Measurements from ENCODE around the gene HNRNPA0. TPM values are rescaled to one million over a fixed set of nuclear protein-coding genes. Genes with fewer than 3 reads are reported as not detected.

HNRNPA0 gene
- total RNA-seq, 2 experiments from 2014 or later = 26.0 to 34.0 TPM

DNA sequence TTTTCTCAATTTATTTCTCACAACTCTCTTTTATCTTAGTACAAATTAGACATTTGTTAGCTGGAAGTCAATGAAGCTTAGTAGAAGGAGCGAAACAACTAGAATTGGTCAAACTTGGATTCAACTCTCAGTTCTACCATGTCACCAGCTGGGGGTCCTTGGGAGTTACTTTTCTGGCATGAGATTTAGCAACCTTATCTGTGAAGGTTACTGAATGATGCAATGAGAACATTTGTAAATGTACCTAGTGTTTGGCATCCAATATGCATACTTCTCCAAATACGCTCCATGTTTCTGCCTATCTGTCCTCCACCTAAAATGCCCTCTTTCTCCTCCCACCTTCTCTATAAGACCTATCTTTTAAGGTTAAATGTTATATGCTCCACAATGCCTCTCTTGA is 6.3 kb downstream of the HNRNPA0 start:
- ATAC-seq (no peak), DNase-seq (no peak)
- Mint-ChIP-seq H3K9me3 (ENCODE audit: low read depth) (no peaks in the 10 kb centered on the region), H3K27ac (no peak overlapping the region), H3K36me3 (peaks cover 23% of the 10 kb centered on the region), H3K4me1 (peaks cover 21% of the 10 kb centered on the region), H3K4me3 (no peak overlapping the region), H3K27me3 (no peaks in the 10 kb centered on the region)
- CTCF ChIA-PET = interaction anchor here (1.6 to 10.4 kb wide), 3 partner anchors 81 to 119 kb away, joined by 4 to 122 read pairs (median 12); no protein-coding TSS in a partner anchor

DNA sequence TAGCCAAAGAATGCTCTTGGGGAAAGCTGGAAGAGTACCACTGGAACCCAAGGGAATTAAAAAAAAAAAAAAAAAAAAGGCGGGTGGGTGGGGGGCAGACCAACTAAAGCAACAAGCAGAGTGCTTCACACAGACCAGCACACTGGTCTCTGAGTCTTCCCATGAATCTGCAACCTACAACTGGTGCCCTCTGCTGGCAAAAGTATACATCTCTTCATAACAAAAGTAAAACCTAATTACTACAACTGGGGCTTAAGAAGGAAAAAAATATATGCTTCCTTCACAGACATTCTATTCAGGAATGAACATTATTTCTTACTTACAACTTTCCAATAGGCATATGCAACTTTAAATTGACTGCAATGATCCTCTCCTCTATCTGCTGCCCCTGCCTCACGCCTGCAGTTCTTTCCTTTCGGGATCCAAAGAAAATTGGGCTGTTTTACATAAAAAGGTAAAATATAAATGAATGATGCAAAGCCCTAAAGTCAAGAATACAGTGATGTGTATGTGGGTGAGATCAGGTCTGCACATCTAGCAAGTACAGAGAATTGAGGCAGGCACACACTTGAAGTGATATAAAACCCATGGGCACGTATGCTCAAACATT is 11.0 kb downstream of the HNRNPA0 start:
- no peak overlapping the region for H3K4me3 Mint-ChIP-seq
- peak; percentile 72 for DNase-seq
- H3K27ac Mint-ChIP-seq = no peak overlapping the region
- CTCF ChIA-PET = interaction anchor here (0.6 to 10.4 kb wide), 23 partner anchors 8 to 314 kb away, joined by 3 to 163 read pairs (median 5); partner anchors contain the start of gene HNRNPA0
- no peaks in the 10 kb centered on the region for H3K36me3 Mint-ChIP-seq
- no peaks in the 10 kb centered on the region for H3K9me3 Mint-ChIP-seq (ENCODE audit: low read depth)
- peaks cover 6% of the 10 kb centered on the region for H3K4me1 Mint-ChIP-seq
- no peaks in the 10 kb centered on the region for H3K27me3 Mint-ChIP-seq
- peak; percentile 86 for ATAC-seq

DNA sequence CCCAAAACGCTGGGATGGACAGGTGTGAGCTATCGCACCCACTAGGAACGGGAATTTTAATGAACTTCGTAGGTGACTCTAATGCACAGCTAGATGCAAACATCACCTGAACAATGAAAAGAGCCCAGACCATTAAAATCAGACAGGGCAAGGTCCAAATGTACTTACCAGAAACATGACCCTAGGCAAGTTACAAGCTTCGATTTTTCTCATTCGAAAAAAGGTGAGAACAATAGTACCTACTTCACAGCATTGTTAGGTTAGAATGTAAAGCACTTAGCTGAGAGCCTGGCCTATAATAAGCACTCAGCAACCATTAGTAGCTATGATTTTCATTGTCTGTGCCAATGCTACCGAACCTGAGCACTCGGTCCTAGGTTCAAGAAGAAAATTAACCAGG is 12.4 kb downstream of the HNRNPA0 start:
- Mint-ChIP-seq H3K4me1 (peaks cover 6% of the 10 kb centered on the region), H3K9me3 (ENCODE audit: low read depth) (no peaks in the 10 kb centered on the region), H3K27me3 (no peaks in the 10 kb centered on the region), H3K27ac (no peak overlapping the region), H3K36me3 (peaks cover 5% of the 10 kb centered on the region), H3K4me3 (no peak overlapping the region)
- CTCF ChIA-PET = interaction anchor here (0.9 to 10.4 kb wide), 18 partner anchors 10 to 392 kb away, joined by 3 to 163 read pairs (median 10); partner anchors contain the start of gene HNRNPA0
- ATAC-seq (no peak), DNase-seq (no peak)

DNA sequence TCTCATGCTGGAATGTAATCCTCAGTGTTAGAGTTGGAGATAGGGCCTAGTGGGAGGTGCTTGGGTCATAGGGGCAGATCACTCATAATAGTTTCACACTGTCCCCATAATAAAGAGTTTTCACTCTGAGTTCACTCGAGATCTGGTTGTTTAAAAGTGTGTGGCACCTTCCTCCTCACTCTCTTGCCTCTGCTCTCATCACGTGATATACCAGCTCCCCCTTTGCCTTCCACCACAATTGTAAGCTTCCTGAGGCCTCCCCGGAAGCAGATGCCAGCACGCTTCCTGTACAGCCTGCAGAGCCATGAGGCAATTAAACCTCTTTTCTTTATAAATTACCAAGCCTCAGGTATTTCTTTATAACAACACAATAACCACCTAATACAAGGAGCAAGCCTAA is 14.4 kb downstream of the HNRNPA0 start:
- Mint-ChIP-seq H3K4me3 (no peak overlapping the region), H3K4me1 (peaks cover 6% of the 10 kb centered on the region), H3K36me3 (peaks cover 5% of the 10 kb centered on the region), H3K27me3 (no peaks in the 10 kb centered on the region), H3K27ac (no peak overlapping the region), H3K9me3 (ENCODE audit: low read depth) (no peaks in the 10 kb centered on the region)
- no peak for ATAC-seq
- CTCF ChIA-PET = interaction anchor here (1.2 to 10.4 kb wide), 4 partner anchors 11 to 110 kb away, joined by 3 to 163 read pairs (median 72); no protein-coding TSS in a partner anchor
- DNase-seq = no peak

DNA sequence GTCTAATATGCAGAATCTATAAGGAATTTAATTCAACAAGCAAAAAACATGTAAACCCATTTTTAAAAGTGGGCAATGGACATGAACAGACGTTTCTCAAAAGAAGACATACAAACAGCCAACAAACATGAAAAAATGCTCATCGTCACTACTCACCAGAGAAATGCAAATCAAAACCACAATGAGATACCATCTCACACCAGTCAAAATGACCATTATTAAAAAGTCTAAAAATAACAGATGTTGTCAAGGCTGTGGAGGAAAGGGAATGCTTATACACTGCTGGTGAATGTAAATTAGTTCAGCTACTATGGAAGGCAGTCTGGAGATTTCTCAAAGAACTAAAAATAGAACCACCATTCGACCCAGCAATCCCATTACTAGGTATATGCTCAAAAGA is 15.2 kb downstream of the HNRNPA0 start:
- Mint-ChIP-seq H3K27me3 (no peaks in the 10 kb centered on the region), H3K4me1 (peaks cover 6% of the 10 kb centered on the region), H3K9me3 (ENCODE audit: low read depth) (no peaks in the 10 kb centered on the region), H3K27ac (no peak overlapping the region), H3K4me3 (no peak overlapping the region), H3K36me3 (peaks cover 5% of the 10 kb centered on the region)
- no peak for DNase-seq
- ATAC-seq = no peak
- CTCF ChIA-PET = interaction anchor here (5.3 to 10.4 kb wide), 3 partner anchors 13 to 110 kb away, joined by 21 to 163 read pairs (median 122); no protein-coding TSS in a partner anchor

DNA sequence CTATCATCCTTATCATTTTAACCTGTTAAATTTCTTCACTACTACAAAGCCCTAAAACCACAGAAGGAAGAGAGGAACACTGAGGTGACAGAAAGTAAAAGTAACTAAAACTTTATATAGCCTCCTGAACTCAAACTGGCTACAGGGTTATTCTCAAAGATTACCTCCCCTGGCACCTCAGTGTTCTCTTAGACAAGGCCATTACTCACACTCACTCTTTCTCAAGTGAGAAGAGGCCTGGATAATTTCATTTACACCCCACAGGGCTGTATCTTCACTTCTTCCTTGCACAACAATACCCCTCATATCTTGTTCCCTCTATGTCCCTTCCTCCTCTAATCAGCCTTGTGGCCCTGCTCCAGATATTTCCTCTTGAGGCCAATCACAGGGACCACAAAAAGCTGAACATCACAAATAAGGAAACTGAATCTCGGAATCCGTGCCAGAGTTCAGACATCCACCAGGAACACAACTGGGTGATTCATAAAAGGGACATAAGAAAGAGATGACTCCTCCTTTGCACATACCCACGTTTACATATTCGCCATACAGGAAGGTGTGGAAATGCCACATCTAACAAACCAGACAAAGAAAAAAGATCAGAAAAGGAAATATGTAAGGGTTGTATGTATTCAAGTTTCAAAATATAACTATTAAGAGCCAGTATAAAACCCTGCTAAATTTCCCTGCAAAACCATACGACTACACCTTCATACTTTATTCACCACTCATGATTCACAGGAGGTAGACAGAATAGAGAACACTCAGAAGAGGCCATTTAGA is 16.6 kb downstream of the HNRNPA0 start:
- Mint-ChIP-seq H3K27me3 (no peaks in the 10 kb centered on the region), H3K4me1 (peaks cover 6% of the 10 kb centered on the region), H3K4me3 (no peak overlapping the region), H3K36me3 (peaks cover 5% of the 10 kb centered on the region), H3K27ac (peak overlapping the region; percentile 62), H3K9me3 (ENCODE audit: low read depth) (no peaks in the 10 kb centered on the region)
- ATAC-seq (no peak), DNase-seq (no peak)
- CTCF ChIA-PET = interaction anchor here (1.7 to 5.3 kb wide), 6 partner anchors 14 to 108 kb away, joined by 4 to 43 read pairs (median 14); partner anchors contain the start of gene HNRNPA0

DNA sequence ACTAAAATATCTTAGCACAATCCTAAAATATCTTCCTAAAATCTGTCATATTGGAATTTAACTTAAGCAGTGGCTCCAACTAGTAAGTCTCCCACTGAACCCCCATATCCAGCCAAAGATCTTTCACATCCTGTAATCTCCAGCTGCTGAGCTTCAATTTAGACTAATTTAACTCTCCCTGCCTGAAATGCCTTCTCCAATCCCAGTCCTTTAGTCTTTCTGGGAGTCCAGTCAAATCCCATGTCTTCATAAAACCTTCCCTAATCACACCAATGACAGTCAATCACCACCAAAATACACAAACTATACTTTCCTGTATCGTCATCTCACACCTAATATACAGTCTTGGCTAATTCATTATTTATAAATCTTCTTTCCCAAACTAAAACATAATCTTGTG is 17.7 kb downstream of the HNRNPA0 start:
- H3K27ac Mint-ChIP-seq = no peak overlapping the region
- H3K27me3 Mint-ChIP-seq = no peaks in the 10 kb centered on the region
- H3K4me1 Mint-ChIP-seq = peaks cover 6% of the 10 kb centered on the region
- H3K9me3 Mint-ChIP-seq (ENCODE audit: low read depth) = no peaks in the 10 kb centered on the region
- no peak overlapping the region for H3K4me3 Mint-ChIP-seq
- ATAC-seq = no peak
- CTCF ChIA-PET = interaction anchor here (1.1 to 5.3 kb wide), 12 partner anchors 10 to 111 kb away, joined by 3 to 43 read pairs (median 6); partner anchors contain the start of gene HNRNPA0
- no peak for DNase-seq
- H3K36me3 Mint-ChIP-seq = peaks cover 5% of the 10 kb centered on the region

DNA sequence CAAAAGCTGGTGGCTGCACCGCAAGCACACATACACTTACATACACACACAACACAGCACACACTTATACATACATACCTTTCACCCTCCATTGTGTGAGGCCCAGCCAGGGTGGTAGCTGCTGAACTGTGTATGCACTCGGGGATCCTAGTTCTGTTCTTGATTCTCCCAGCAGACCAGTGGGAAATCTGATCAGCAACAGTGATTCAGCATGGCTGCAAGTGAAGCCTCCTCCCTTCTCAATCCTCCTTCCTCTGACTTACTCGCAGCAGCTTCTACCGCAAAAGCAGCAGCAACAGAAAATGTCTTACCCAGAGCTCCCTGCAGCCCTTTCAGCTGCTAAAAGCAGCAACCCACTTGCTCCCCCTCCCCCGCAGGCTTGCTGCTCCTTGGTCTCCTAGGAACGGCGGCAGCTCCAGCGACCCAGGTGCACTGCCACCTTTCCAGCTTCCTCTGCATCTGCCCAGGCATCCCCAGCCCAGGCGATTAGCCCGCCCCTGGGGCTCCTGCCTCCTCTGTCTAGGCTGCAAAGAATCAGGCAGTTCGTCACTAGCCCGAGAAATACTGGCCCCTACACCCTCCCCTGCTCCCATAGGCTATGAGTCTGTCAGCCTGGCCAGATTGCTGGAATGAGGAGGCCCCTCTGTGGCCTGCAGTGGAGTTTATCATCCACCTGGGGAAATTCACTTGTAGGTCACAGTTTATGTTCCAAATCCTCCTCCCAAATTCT is 18.4 kb downstream of the HNRNPA0 start, which contains the start of gene KLHL3:
KLHL3 (minus strand) TSS at position 535 of the 730 bp plus-strand sequence; CDS start at position 92, 443 bp downstream.
- CTCF ChIA-PET = interaction anchor here (0.7 to 5.3 kb wide), 14 partner anchors 11 to 110 kb away, joined by 3 to 43 read pairs (median 4); partner anchors contain the start of gene HNRNPA0
- H3K4me3 Mint-ChIP-seq = no peak within 1 kb of the TSS
- peaks cover 5% of the 10 kb centered on the region for H3K36me3 Mint-ChIP-seq
- no peak within 1 kb of the TSS for H3K27ac Mint-ChIP-seq
- H3K27me3 Mint-ChIP-seq = no peaks in the 10 kb centered on the region
- peak; percentile 63 for ATAC-seq
- peaks cover 6% of the 10 kb centered on the region for H3K4me1 Mint-ChIP-seq
- H3K9me3 Mint-ChIP-seq (ENCODE audit: low read depth) = no peaks in the 10 kb centered on the region
- peak; percentile 61 for DNase-seq

DNA sequence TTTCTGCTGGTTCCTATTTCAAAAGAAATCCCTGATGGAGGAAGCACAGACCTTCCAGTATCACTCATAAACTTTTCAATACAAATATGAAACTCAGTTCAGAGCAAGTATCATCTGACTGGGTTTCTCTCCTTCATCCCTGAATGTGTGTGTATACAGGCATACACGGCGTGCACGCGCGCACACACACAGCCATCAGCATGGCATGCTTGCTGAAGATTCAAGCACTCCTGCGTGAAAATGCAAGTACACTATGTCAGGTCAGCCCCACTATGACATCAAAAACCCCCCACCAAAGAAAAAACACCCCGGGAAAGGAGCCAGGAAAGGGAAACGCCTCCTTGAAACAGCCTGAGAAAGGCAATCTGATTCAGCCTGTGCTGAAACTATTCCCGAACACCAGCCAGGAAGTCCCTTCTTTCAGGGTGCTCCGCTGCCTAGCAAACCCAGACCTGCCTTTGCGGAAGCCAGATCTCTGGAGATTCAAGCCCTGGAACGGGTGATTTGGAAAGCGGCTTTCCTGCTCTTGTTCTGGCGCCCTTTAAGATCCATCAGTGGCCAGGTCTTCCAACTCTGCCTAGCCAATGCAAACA is 19.1 kb downstream of the HNRNPA0 start:
- Mint-ChIP-seq H3K27ac (no peak overlapping the region), H3K9me3 (ENCODE audit: low read depth) (no peaks in the 10 kb centered on the region), H3K27me3 (no peaks in the 10 kb centered on the region), H3K4me1 (peaks cover 6% of the 10 kb centered on the region), H3K4me3 (no peak overlapping the region), H3K36me3 (peaks cover 5% of the 10 kb centered on the region)
- ATAC-seq (peak; percentile 53), DNase-seq (peak; percentile 45)
- CTCF ChIA-PET = interaction anchor here (1.0 to 5.3 kb wide), 7 partner anchors 16 to 105 kb away, joined by 3 to 43 read pairs (median 14); partner anchors contain the start of gene HNRNPA0

DNA sequence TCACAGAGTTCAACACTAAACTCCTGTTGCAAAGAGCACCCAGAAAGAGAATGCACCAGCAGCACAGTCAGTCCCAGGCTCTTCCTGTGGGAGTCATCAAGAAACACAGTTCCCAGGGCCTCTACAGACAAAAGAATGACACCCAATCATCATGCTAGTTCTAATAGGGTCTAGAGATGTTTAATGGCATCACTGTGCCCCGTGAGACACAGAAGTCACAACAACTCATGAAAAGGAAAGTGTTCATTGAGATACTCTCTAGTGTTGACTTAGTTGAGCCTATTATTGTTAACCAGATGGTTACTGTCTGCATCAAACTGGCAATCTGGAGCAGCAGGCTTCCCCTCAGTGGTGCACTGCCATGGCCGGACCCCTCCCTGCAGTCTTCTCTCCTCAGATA is 19.8 kb downstream of the HNRNPA0 start:
- Mint-ChIP-seq H3K4me3 (no peak overlapping the region), H3K4me1 (peaks cover under 1% of the 10 kb centered on the region), H3K27ac (peak overlapping the region; percentile 23), H3K36me3 (peaks cover 5% of the 10 kb centered on the region), H3K9me3 (ENCODE audit: low read depth) (no peaks in the 10 kb centered on the region), H3K27me3 (no peaks in the 10 kb centered on the region)
- ATAC-seq (no peak), DNase-seq (no peak)
- CTCF ChIA-PET = interaction anchor here (0.5 to 4.0 kb wide), 6 partner anchors 9 to 105 kb away, joined by 3 to 43 read pairs (median 14); partner anchors contain the start of gene HNRNPA0

DNA sequence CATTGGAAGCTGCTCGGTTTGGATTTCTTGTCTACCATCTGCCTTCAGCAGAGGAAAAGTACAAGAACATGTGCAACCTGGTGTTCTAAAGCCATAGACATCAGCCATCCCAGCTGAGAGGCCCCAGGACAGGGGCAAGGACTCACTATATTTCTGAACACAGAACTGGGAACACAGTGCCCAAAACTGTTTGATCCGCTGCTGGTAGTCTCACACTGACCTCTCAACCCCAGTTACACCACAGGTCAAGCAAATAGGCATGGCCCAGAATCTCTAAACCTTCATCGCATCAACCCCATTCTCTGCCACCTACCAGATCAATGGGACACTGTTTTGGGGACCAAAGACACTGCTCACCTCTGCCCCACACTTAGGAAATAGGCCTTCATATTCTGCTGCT is 20.2 kb downstream of the HNRNPA0 start:
- Mint-ChIP-seq H3K9me3 (ENCODE audit: low read depth) (no peaks in the 10 kb centered on the region), H3K4me1 (no peaks in the 10 kb centered on the region), H3K27me3 (no peaks in the 10 kb centered on the region), H3K27ac (no peak overlapping the region), H3K36me3 (peaks cover 5% of the 10 kb centered on the region), H3K4me3 (no peak overlapping the region)
- CTCF ChIA-PET = interaction anchor here (3.8 to 4.0 kb wide), 3 partner anchors 9 to 104 kb away, joined by 14 to 19 read pairs (median 14); no protein-coding TSS in a partner anchor
- DNase-seq (no peak), ATAC-seq (no peak)

DNA sequence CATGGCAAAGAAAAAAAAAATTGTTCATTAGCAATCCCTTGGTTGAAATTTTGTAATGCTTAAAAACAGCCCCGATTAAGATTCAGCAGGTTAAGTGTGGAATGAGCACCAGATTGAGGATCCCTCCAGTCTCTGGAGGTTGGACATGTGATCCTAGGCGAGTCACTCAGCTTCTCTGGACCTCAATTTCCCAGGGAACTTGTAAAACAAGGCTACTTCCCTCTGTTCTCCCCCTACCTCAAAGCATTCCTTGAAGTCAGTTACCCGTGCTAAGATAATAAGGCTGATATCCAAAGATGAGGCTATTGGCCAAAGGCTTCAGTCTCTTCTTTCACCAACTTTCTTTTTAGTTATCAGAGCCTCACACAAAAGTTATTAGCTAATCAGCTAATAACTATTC is 21.2 kb downstream of the HNRNPA0 start:
- Mint-ChIP-seq H3K27me3 (no peaks in the 10 kb centered on the region), H3K4me3 (no peak overlapping the region), H3K9me3 (ENCODE audit: low read depth) (no peaks in the 10 kb centered on the region), H3K36me3 (peaks cover 4% of the 10 kb centered on the region), H3K27ac (no peak overlapping the region), H3K4me1 (no peaks in the 10 kb centered on the region)
- CTCF ChIA-PET = interaction anchor here (0.7 to 4.0 kb wide), 5 partner anchors 10 to 73 kb away, joined by 3 to 19 read pairs (median 5); no protein-coding TSS in a partner anchor
- ATAC-seq = no peak
- no peak for DNase-seq

Measured in activated CD8-positive, alpha-beta memory T cell treated with anti-CD3 and anti-CD28 coated beads, Interleukin-2, amount 10 ng/mL, durations not matched to agents 7 days and 5 days (primary cell).